ENCODE measurements around the gene MBTPS1.

MBTPS1 gene

DNA sequence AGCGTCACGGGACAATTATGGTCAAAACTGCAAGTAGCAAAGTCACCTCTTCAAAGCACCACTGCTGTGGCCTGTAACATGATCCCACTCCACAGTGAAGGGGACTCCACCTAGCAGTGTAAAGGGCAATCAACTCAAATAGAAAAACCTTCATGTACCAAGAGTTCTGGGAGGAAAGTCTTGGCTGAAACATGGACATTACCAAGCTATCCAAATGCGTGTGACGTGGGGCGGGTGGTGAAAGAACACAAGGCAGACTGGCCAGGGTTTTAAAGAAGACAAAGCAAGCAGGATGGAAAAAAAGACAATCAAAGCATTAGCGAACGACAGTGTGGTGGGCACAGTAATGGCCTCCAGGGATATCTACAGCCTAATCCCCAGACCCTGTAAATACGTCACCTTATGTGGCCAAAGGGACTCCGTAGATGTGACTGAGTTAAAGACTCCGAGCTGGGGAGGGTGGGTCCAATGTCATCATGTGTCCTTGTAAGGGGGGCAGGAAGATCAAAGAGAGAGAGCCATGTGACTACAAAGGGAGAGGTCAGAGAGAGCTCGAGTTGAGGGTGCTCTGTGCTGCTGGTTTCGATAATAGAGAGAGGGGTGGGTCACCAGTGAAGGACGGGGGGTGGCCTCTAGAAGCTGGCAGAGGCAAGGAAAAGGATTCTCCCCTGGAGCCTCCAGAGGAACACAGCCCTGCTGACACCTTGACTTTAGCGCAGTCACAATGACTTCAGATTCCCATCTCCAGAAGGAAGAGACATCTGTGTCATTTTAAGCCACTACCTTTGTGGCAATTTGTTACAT lies 22.3 kb upstream of the MBTPS1 start (continued):
- TF ChIP-seq, protein P1, sequence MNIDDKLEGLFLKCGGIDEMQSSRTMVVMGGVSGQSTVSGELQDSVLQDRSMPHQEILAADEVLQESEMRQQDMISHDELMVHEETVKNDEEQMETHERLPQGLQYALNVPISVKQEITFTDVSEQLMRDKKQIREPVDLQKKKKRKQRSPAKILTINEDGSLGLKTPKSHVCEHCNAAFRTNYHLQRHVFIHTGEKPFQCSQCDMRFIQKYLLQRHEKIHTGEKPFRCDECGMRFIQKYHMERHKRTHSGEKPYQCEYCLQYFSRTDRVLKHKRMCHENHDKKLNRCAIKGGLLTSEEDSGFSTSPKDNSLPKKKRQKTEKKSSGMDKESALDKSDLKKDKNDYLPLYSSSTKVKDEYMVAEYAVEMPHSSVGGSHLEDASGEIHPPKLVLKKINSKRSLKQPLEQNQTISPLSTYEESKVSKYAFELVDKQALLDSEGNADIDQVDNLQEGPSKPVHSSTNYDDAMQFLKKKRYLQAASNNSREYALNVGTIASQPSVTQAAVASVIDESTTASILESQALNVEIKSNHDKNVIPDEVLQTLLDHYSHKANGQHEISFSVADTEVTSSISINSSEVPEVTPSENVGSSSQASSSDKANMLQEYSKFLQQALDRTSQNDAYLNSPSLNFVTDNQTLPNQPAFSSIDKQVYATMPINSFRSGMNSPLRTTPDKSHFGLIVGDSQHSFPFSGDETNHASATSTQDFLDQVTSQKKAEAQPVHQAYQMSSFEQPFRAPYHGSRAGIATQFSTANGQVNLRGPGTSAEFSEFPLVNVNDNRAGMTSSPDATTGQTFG (tag by site-specific recombination; IDR thresholded peaks at IDR 0.05; ENCODE audit: borderline replicate concordance), result no peak
- TF ChIP-seq KLF7 (tag by site-specific recombination; IDR thresholded peaks at IDR 0.05; ENCODE audit: borderline replicate concordance) (no peak), GLIS2 (tag by site-specific recombination; IDR thresholded peaks at IDR 0.05) (peak; percentile 56; the same call in 1 of the 2 replicates), GLIS1 (tag by site-specific recombination; IDR thresholded peaks at IDR 0.05) (peak; percentile 47), ZNF629 (tag by site-specific recombination; IDR thresholded peaks at IDR 0.05) (peak; percentile 69), PRDM6 (tag by site-specific recombination; IDR thresholded peaks at IDR 0.05) (peak; percentile 88), FEZF1 (tag by site-specific recombination; IDR thresholded peaks at IDR 0.05) (peak; percentile 94), ZNF311 (tag by site-specific recombination; IDR thresholded peaks at IDR 0.05; ENCODE audit: borderline replicate concordance) (no peak), ZNF239 (tag by site-specific recombination; IDR thresholded peaks at IDR 0.05) (no peak), ZNF785 (tag by site-specific recombination; IDR thresholded peaks at IDR 0.05) (no peak), ZNF10 (tag by site-specific recombination; IDR thresholded peaks at IDR 0.05) (peak; percentile 62; the same call in 1 of the 2 replicates), ZNF660 (tag by site-specific recombination; IDR thresholded peaks at IDR 0.05) (peak; percentile 100), ZNF561 (tag by site-specific recombination; IDR thresholded peaks at IDR 0.05; ENCODE audit: borderline replicate concordance) (no peak), ZFP69B (tag by site-specific recombination; IDR thresholded peaks at IDR 0.05) (0 out of 2 replicates have a peak, but pooled peaks have one; percentile 15), OSR2 (tag by site-specific recombination; IDR thresholded peaks at IDR 0.05) (peak; percentile 92), ZNF560 (tag by site-specific recombination; IDR thresholded peaks at IDR 0.05; ENCODE audit: borderline replicate concordance) (no peak), PRDM10 (tag by site-specific recombination; IDR thresholded peaks at IDR 0.05) (peak; percentile 72), MZF1 (tag by site-specific recombination; IDR thresholded peaks at IDR 0.05; ENCODE audit: borderline replicate concordance) (peak; percentile 83; the same call in 1 of the 2 replicates), ZNF112 (tag by site-specific recombination; IDR thresholded peaks at IDR 0.05) (no peak), SALL2 (tag by site-specific recombination; IDR thresholded peaks at IDR 0.05; ENCODE audit: borderline replicate concordance) (no peak), ZNF792 (tag by site-specific recombination; IDR thresholded peaks at IDR 0.05) (no peak), TCF7L2 (IDR thresholded peaks at IDR 0.05; ENCODE audit: borderline replicate concordance, low read depth, low read length) (peak; percentile 89; the same call in 1 of the 2 replicates), ZBTB21 (tag by site-specific recombination; IDR thresholded peaks at IDR 0.05) (peak; percentile 53; the same call in 1 of the 2 replicates), ZXDB (tag by site-specific recombination; IDR thresholded peaks at IDR 0.05) (peak; percentile 68)
- TF ChIP-seq, protein P2, sequence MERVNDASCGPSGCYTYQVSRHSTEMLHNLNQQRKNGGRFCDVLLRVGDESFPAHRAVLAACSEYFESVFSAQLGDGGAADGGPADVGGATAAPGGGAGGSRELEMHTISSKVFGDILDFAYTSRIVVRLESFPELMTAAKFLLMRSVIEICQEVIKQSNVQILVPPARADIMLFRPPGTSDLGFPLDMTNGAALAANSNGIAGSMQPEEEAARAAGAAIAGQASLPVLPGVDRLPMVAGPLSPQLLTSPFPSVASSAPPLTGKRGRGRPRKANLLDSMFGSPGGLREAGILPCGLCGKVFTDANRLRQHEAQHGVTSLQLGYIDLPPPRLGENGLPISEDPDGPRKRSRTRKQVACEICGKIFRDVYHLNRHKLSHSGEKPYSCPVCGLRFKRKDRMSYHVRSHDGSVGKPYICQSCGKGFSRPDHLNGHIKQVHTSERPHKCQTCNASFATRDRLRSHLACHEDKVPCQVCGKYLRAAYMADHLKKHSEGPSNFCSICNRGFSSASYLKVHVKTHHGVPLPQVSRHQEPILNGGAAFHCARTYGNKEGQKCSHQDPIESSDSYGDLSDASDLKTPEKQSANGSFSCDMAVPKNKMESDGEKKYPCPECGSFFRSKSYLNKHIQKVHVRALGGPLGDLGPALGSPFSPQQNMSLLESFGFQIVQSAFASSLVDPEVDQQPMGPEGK (tag by site-specific recombination; IDR thresholded peaks at IDR 0.05), result peak; percentile 80
- TF ChIP-seq, protein P3, sequence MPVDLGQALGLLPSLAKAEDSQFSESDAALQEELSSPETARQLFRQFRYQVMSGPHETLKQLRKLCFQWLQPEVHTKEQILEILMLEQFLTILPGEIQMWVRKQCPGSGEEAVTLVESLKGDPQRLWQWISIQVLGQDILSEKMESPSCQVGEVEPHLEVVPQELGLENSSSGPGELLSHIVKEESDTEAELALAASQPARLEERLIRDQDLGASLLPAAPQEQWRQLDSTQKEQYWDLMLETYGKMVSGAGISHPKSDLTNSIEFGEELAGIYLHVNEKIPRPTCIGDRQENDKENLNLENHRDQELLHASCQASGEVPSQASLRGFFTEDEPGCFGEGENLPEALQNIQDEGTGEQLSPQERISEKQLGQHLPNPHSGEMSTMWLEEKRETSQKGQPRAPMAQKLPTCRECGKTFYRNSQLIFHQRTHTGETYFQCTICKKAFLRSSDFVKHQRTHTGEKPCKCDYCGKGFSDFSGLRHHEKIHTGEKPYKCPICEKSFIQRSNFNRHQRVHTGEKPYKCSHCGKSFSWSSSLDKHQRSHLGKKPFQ (tag by site-specific recombination; IDR thresholded peaks at IDR 0.05), result no peak

Data from HEK293 (cell line).